Right renal cortex interstitium (tissue), 3 donors: ENCODE results near the gene MAP2K3. TPM values are rescaled to one million over a fixed set of nuclear protein-coding genes. Genes with fewer than 3 reads are reported as not detected.

ENCODE experiments used
- DNase-seq, 3 donors: peaks; one replicate each; pipeline ENCODE4 v3.0.0-alpha.2; 2013; ENCODE audit warnings: low read depth in 3 of 3, low spot score in 2 of 3
- polyA plus RNA-seq, 3 donors: library from polyadenylated mRNA; unstranded; fragments of 120-200 nt; gene quantifications; one replicate each; pipeline ENCODE4 v1.2.1, GENCODE V29; 2013; ENCODE audit not compliant: insufficient read length in 3 of 3

Gene MAP2K3
- polyA plus RNA-seq, 3 donors = 17.3 to 21.8 (median 17.6) TPM

GRCh38 chr17:21361020-21361809 lies 76.7 kb downstream of the MAP2K3 start:
- DNase-seq = no peak

- DNase-seq = no peak
Measured at GRCh38 chr17:21362331-21362931, 77.9 kb downstream of the MAP2K3 start.

GRCh38 chr17:21363776-21364642 lies 79.5 kb downstream of the MAP2K3 start:
- DNase-seq = no peak

Other genes starting within 250 kb of the MAP2K3 start
- gene USP22, start 241.7 kb upstream of the MAP2K3 start, polyA plus RNA-seq = 100 to 1,000 TPM; 217 to 235 (median 223) TPM
- 10 to 100 TPM; 37.3 to 45.3 (median 42.4) TPM for gene DHRS7B, start 157.7 kb upstream of the MAP2K3 start, polyA plus RNA-seq
- 10 to 100 TPM; 21.2 to 24.9 (median 21.9) TPM for gene TMEM11, start 70.5 kb upstream of the MAP2K3 start, polyA plus RNA-seq
- gene NATD1, start 31.3 kb upstream of the MAP2K3 start, polyA plus RNA-seq = 10 to 100 TPM; 11.3 to 12.6 (median 12.1) TPM
- 1 to 10 TPM; 5.3 to 8.0 (median 5.4) TPM for gene KCNJ12, start 91.6 kb downstream of the MAP2K3 start, polyA plus RNA-seq